Activated naive CD8-positive, alpha-beta T cell treated with anti-CD3 and anti-CD28 coated beads for 36 hours (primary cell): ENCODE data around the gene RPS10. TPM values are rescaled to one million over a fixed set of nuclear protein-coding genes. Genes with fewer than 3 reads are reported as not detected.
"Not testable (repeated sequence)": the region's sequence is repeated elsewhere in the genome, so short reads cannot be mapped to it uniquely, and the experiment has no call there.

ENCODE experiments used
- DNase-seq: peaks from one replicate; pipeline ENCODE4 v3.0.0; 2021
- H3K27ac Mint-ChIP-seq: one replicate; pipeline ENCODE4 v1.8.0; 2022; ENCODE audit warnings: mild to moderate bottlenecking, moderate library complexity, mixed read lengths
- H3K27me3 Mint-ChIP-seq: one replicate; pipeline ENCODE4 v1.8.0; 2022; ENCODE audit warnings: mild to moderate bottlenecking, mixed read lengths
- H3K36me3 Mint-ChIP-seq: one replicate; pipeline ENCODE4 v1.8.0; 2021; ENCODE audit warnings: mild to moderate bottlenecking, mixed read lengths
- H3K4me1 Mint-ChIP-seq: one replicate; pipeline ENCODE4 v1.8.0; 2021; ENCODE audit warnings: mixed read lengths
- H3K4me3 Mint-ChIP-seq: one replicate; pipeline ENCODE4 v1.8.0; 2022; ENCODE audit warnings: mild to moderate bottlenecking, moderate library complexity, mixed read lengths
- H3K9me3 Mint-ChIP-seq: one replicate; pipeline ENCODE4 v1.8.0; 2022; ENCODE audit warnings: mixed read lengths
- total RNA-seq, 2 experiments: library from RNA; stranded (reverse); gene quantifications; one replicate each; pipeline ENCODE4 v1.2.3, GENCODE V29; 2021

The RPS10 gene
- total RNA-seq, 2 experiments from 2014 or later = 2,216 to 2,293 TPM

DNA sequence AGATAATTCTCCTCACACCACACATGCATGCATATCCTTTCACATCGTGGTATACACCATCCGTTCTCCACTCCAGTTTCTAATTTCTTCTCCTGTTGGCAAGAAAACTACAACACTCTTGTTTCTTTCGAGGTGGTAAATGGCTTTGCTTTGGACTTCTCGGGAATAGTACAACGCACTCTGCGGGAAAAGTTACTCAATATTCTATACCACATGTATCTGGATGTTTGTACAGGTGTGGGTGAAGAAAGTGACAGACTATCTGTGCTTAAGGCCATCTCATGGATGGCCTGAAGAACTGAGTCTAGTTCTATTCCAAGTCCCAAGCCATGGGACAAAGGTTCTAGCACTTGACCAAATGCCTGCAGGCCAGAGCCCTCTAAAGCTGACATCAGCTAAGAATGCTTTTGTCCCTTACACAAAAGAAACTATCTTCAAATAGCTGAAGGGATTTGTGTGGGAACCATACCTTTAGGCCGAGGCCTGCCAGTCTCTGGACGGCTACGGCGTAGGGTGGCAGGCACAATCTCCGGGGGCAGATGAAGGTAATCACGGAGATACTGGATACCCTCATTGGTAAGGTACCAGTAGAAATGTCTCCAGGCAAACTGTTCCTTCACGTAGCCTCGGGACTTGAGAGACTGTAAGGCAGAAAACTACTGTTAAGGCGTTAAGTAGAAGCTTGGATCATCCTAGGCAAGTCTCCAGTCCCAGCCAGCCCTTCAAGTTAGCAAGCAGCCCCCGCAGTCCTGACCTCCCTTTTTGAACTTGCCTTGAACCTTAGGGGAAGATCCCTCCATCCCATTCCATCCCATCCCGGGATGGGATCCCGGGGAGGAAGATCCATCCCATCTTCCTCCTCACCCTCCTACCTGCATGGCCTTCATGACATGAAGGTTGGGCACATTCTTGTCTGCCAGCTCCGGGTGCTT lies 1.4 kb downstream of the RPS10 start:
- DNase-seq = no peak
- Mint-ChIP-seq H3K27ac (peak overlapping the region; percentile 100), H3K36me3 (peaks cover 54% of the 10 kb centered on the region)

DNA sequence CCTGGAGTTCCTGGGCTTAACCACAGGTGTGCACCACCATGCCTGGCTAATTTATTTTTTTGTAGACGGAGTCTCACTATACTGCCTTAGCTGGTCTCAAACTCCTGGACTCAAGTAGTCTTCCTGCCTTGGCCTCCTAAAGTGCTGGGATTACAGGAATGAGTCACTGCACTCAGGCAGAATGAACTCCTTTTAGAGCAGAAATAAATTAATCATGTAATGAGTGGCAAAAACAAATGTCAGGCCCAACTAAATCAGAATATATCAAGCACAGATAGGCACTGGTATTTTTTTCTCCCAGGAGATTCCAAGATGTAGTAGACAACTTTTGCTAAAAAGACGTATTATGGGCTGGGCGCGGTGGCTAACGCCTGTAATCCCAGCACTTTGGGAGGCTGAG lies 2.6 kb downstream of the RPS10 start:
- H3K27ac Mint-ChIP-seq = peak overlapping the region; percentile 76
- peaks cover 41% of the 10 kb centered on the region for H3K4me1 Mint-ChIP-seq
- H3K27me3 Mint-ChIP-seq = no peaks in the 10 kb centered on the region
- peaks cover 61% of the 10 kb centered on the region for H3K36me3 Mint-ChIP-seq
- H3K4me3 Mint-ChIP-seq = peak overlapping the region; percentile 98
- DNase-seq = no peak
- no peaks in the 10 kb centered on the region for H3K9me3 Mint-ChIP-seq

More for the DNA sequence above, 1.4 kb downstream of the RPS10 start:
- Mint-ChIP-seq H3K27me3 (no peaks in the 10 kb centered on the region), H3K4me1 (peaks cover 39% of the 10 kb centered on the region), H3K9me3 (no peaks in the 10 kb centered on the region), H3K4me3 (peak overlapping the region; percentile 98)

DNA sequence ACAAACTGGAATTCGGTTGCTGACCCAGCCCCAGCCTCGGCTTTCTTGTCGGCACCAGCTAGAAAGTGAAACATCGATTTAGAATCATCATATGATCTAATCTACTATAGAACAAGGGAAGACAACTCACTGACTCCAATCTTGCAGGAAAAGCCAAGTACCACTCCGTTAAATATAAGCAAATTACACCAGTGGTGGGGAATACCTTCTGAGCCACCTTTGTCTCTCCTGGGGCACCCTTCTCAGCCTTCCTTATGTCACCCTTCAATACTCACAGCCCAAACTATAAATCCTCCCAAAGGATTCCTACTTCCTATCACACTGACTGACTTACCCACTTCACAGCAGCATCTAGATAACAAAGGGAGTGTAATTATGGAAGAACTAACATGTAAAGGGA lies 7.5 kb downstream of the RPS10 start:
- H3K27ac Mint-ChIP-seq = peak overlapping the region; percentile 26
- H3K36me3 Mint-ChIP-seq = peaks cover 62% of the 10 kb centered on the region
- H3K9me3 Mint-ChIP-seq = no peaks in the 10 kb centered on the region
- DNase-seq = no peak
- H3K4me3 Mint-ChIP-seq = no peak overlapping the region
- peaks cover 52% of the 10 kb centered on the region for H3K4me1 Mint-ChIP-seq
- no peaks in the 10 kb centered on the region for H3K27me3 Mint-ChIP-seq

DNA sequence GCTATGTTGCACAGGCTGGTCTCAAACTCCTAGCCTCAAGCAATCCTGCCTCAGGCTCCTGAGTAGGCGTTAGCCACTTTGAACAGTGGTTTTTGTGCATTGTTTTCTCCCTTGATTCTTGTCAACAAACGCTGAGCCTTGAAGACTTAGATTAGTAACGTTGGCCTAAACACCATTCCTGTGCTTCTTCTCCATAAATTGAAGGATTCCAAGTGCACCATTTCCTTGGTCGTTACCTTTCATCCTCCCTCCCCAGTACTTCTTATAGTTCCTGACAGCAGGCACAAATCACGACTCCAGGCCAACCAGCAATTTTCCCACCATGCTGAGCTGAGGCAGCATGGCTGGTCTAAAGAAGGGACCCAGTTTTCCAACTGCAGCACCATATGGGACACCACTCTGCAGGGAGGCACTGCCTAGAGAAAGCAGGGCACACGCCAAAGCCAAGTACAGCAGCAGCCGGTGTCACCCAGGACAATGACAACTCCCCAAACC lies 8.9 kb downstream of the RPS10 start:
- H3K36me3 Mint-ChIP-seq = peaks cover 58% of the 10 kb centered on the region
- H3K4me3 Mint-ChIP-seq = no peak overlapping the region
- peak overlapping the region; percentile 15 for H3K27ac Mint-ChIP-seq
- peaks cover 45% of the 10 kb centered on the region for H3K4me1 Mint-ChIP-seq
- no peaks in the 10 kb centered on the region for H3K27me3 Mint-ChIP-seq
- no peaks in the 10 kb centered on the region for H3K9me3 Mint-ChIP-seq
- DNase-seq = no peak

DNA sequence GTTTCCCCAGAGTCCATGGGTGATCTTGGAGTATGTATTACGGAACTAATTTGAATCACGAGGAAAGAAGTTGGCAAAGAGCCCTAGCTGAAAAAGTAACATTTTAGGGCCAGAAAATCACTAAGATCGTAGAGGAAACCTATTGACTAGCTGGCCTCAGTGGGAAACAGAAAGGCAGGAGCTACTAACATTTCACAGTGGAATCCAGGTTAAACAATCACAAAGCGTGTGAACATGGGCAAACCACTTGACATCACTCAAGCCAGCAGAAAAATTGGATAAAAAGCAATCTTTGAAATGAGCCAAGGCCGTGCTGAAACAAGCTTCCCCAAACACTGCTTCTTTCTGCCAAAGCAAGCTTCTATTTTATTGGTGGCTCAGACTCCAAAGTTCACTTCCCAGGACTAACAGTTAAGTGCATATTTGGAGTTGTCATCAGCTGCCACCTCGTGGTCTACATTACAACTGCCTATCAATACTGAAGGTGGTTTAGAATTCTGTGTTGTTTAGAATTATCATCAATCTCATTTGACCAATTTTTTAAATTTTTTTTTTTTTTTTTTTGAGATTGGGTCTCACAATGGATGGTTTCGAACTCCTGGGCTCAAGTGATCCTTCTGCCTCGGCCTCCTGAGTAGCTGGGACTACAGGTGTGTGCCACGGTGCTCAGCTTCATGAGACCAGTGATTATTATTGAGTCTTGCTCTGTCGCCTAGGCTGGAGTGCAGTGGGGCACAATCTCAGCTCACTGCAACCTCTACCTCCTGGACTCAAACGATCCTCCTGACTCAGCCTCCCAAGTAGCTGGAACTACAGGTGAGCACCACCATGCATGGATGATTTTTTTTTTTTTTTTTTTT lies 10.6 kb downstream of the RPS10 start:
- peaks cover 33% of the 10 kb centered on the region for H3K4me1 Mint-ChIP-seq
- H3K27me3 Mint-ChIP-seq = no peaks in the 10 kb centered on the region
- no peak overlapping the region for H3K4me3 Mint-ChIP-seq
- H3K9me3 Mint-ChIP-seq = no peaks in the 10 kb centered on the region
- DNase-seq = no peak
- H3K36me3 Mint-ChIP-seq = peaks cover 44% of the 10 kb centered on the region
- peak overlapping the region; percentile 16 for H3K27ac Mint-ChIP-seq

DNA sequence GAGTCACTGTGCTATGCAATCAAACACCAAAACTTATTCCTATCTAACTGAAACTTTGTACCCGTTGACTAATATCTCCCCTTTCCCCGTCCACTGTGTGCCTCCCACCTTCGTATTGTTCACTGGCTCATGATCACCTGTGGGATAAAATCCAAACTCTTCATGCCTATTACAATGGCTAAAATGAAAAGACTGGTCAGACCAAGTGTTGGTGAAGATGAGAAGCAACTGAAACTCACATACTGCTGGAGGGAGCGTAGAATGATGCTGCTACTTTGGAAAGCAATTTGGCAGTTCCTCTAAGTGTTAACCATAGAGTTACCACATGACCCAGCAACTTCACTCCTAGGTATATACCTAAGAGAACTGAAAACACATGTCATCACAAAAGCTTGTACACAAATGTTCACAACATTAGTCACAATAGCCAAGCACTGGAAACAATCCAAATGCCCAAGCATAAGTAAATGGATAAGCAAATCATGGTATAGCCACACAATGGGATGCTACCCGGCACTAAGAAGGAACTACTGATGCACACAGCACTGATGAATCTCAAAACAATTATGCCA lies 13.1 kb downstream of the RPS10 start:
- H3K36me3 Mint-ChIP-seq = peaks cover 27% of the 10 kb centered on the region
- DNase-seq = no peak
- peaks cover 23% of the 10 kb centered on the region for H3K4me1 Mint-ChIP-seq
- no peaks in the 10 kb centered on the region for H3K9me3 Mint-ChIP-seq
- no peaks in the 10 kb centered on the region for H3K27me3 Mint-ChIP-seq
- no peak overlapping the region for H3K27ac Mint-ChIP-seq
- no peak overlapping the region for H3K4me3 Mint-ChIP-seq

DNA sequence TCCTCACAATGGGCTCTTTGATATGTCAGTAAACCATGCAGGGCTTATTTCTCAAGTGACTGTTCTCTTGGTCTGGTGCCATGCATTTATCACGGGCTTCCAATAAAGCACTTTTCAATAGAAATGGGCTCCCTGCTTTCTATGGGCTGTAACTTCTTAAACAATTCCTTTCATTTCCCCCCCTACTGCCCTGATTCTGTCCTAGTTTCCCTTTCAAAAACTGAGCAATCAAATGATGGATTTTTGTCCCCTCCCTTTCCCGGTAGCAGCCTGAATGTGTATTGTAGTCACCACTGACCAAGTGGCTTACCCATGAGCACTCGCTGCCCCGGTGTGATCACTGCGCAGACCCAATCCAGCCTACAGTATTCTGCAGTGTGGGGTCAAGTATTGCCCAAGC lies 13.9 kb downstream of the RPS10 start:
- no peaks in the 10 kb centered on the region for H3K9me3 Mint-ChIP-seq
- no peak overlapping the region for H3K4me3 Mint-ChIP-seq
- H3K27ac Mint-ChIP-seq = no peak overlapping the region
- peaks cover 22% of the 10 kb centered on the region for H3K36me3 Mint-ChIP-seq
- DNase-seq = no peak
- no peaks in the 10 kb centered on the region for H3K27me3 Mint-ChIP-seq
- peaks cover 19% of the 10 kb centered on the region for H3K4me1 Mint-ChIP-seq

DNA sequence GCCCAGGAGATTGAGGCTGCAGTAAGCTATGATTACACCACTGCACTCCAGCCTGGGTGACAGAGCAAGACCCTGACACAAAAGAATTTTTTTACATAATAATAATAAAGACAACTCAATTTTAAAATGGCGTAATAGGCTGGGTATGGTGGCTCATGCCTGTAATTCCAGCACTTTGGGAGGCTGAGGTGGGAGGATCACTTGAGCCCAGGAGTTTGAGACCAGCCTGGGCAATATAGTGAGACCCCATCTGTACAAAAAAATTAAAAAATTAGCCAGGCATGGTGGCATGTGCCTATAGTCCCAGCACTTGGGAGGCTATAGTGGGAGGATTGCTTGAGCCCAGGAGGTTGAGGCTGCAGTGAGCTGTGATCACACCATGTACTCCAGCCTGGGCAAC lies 18.0 kb downstream of the RPS10 start:
- H3K9me3 Mint-ChIP-seq, H3K27ac Mint-ChIP-seq: not testable (repeated sequence)

DNA sequence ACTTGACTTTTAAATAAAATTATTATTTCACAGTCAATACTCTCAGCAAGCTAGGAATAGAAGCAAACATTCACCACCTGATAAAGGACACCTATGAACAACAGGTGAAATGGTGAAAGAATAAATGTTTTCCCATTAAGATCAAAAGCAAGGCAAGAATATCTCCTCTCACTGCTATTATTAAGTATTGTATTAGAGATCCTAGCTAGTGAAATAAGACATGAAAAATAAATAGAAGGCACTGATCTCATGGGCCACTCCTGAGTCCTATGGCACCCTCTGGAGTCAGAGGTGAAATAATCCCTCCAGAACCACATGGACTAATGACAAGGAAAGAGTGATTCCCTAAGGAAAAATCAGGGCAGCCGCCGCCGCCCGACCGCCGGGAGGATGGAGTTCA lies 29.4 kb downstream of the RPS10 start:
- Mint-ChIP-seq H3K4me3 (no peak overlapping the region), H3K27me3 (no peaks in the 10 kb centered on the region), H3K9me3 (peaks cover 3% of the 10 kb centered on the region), H3K27ac (no peak overlapping the region), H3K36me3 (peaks cover 6% of the 10 kb centered on the region), H3K4me1 (peaks cover 12% of the 10 kb centered on the region)
- DNase-seq = no peak

More for the DNA sequence above, 18.0 kb downstream of the RPS10 start:
- not testable (repeated sequence) for H3K36me3 Mint-ChIP-seq, H3K4me1 Mint-ChIP-seq, DNase-seq, H3K4me3 Mint-ChIP-seq, H3K27me3 Mint-ChIP-seq

DNA sequence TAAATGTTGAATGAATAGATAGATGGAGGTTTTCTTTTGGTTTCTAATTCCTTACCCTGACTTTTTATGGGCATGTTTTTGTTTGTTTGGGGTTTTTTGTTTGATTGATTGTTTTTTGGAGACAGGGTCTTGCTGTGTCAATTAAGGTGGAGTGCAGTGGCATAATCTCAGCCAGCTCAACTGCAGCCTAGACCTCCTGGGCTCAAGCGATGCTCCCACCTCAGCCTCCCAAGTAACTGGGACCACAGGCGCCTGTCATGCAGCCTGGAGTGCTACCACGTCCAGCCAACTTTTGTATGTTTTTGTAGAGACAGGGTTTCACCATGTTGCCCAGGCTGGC lies 31.9 kb downstream of the RPS10 start:
- Mint-ChIP-seq H3K4me1 (peaks cover 15% of the 10 kb centered on the region), H3K27me3 (no peaks in the 10 kb centered on the region), H3K4me3 (no peak overlapping the region)

DNA sequence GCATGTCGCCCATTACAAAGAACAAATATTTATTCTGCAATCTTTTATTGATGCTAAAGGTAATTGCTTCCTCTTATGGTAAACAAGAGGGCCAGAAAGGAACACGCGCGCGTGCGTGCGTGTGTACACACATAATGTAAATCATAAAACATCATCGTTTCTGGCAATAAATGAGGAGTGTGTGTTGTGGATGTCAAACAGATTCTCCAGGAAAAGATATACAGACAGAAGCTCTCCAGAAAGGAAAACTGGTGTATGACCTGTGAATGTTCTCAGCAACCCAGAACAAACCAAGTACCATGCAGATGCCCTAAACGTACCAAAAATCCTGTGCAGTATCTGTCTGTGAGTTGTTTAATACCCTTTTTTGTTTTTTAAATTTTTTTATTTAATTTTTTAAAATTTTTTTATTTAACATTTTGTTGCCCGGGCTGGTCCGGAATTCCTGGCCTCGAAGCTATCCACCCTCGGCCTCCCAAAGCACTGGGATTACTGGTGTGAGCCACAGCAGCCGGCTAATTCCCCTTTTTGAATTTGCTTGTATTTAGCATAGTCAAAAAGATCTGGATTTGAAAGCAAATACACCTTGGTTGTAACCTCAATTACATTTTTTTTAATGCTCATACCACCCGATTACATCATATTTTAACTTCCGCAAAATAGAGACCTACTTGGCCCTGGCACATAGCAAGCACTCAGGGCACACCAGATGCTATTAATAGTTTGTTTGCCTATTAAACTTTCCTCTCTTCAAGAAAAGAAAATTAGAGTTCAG lies 32.5 kb downstream of the RPS10 start:
- Mint-ChIP-seq H3K4me1 (peaks cover 18% of the 10 kb centered on the region), H3K27me3 (no peaks in the 10 kb centered on the region), H3K9me3 (peaks cover 3% of the 10 kb centered on the region), H3K27ac (peak overlapping the region; percentile 94), H3K4me3 (peak overlapping the region; percentile 93), H3K36me3 (peaks cover 6% of the 10 kb centered on the region)
- no peak for DNase-seq

More for the DNA sequence above, 31.9 kb downstream of the RPS10 start:
- Mint-ChIP-seq H3K27ac (no peak overlapping the region), H3K36me3 (peaks cover 6% of the 10 kb centered on the region), H3K9me3 (peaks cover 3% of the 10 kb centered on the region)
- DNase-seq = no peak

DNA sequence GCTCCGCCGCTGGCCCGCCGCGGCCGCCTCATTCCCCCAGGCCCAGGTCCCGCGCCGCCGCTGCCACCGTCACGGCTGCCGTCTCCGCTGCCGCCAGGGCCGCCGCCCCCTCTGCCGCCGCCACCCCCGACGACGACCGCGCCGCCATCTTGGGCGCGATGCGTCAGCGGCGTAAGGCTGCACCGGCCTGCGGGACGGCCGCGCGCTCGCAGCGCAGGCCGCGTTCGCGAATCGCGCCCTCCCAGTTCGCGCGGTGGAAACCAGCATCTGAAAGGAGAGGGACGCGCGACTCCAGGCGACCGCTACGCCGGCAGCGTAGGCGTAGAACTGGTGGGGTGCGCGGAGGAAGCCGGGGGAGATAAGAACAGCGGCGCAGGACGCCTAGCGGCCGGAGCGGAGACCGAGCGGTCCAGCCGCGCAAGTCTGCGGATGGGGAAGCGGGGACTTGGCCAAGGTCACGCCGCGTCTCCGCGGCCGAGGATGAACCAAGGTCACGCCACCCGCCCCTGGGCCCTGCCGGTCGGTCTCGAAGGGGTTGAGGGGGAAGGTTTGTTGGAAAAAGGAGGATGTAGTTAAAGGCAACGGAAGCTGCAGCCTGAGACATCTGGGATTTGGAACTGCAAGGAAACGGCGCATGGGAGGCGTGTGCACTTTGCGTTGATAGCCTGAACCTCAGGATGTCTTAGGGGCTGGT lies 33.2 kb downstream of the RPS10 start, which contains the start of gene NUDT3:
Gene NUDT3, minus strand, starts transcription at position 173 of the 694 bp plus-strand sequence. CDS start 307 bp downstream, outside the sequence.
- DNase-seq = peak; percentile 95
- H3K9me3 Mint-ChIP-seq = peaks cover 3% of the 10 kb centered on the region
- no peaks in the 10 kb centered on the region for H3K27me3 Mint-ChIP-seq
- peak within 1 kb of the TSS; percentile 94 for H3K27ac Mint-ChIP-seq
- peaks cover 19% of the 10 kb centered on the region for H3K4me1 Mint-ChIP-seq
- peaks cover 6% of the 10 kb centered on the region for H3K36me3 Mint-ChIP-seq
- peak within 1 kb of the TSS; percentile 93 for H3K4me3 Mint-ChIP-seq

DNA sequence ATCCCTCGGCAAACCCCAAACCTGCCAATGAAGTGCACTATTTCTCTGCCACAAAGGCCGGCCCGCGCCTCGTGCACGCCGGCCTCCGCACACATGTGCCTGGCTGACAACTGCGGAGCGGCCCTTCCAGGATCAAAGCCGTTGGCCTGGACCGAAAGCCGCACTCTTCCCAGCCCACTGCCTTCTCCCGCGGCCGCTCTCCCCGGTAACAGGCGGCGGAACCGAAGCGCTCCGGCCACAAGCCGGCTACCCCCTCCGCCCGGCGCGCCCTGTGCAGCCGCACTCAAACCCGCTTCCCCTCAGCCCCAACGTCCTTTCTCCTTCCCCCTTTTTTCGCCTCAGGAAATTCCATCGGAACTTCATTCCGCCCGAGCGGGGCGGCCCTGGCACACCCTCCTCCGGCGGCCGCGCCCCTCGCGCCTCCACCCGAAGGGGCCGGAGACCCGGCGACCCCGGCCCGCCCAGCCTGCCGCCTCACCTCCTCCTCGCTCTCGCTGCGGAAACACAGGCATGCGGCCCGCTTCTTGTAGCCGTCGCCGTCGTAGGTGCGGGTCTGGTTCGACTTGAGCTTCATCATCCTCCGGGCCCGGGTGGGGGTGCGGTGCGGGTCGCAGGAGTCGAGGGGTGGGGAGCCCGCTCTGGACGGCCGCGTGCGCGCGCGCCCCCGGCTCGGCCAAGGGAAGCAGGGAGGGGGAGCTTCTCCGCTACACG lies 33.9 kb downstream of the RPS10 start:
- Mint-ChIP-seq H3K36me3 (peaks cover 6% of the 10 kb centered on the region), H3K9me3 (peaks cover 3% of the 10 kb centered on the region), H3K27ac (no peak overlapping the region), H3K27me3 (no peaks in the 10 kb centered on the region), H3K4me1 (peaks cover 22% of the 10 kb centered on the region), H3K4me3 (no peak overlapping the region)
- peak; percentile 64 for DNase-seq
